Measurements from ENCODE around the gene CCNK.

GRCh38 chr14:99529899-99530298, 48.7 kb downstream of the CCNK start:
- TF ChIP-seq CSDC2 (CRISPR knock-in tag; IDR thresholded peaks at IDR 0.05) (no peak), TSHZ2 (CRISPR knock-in tag; IDR thresholded peaks at IDR 0.05) (no peak), ZC3H10 (CRISPR knock-in tag; IDR thresholded peaks at IDR 0.05) (no peak)
- TF ChIP-seq, protein P1, sequence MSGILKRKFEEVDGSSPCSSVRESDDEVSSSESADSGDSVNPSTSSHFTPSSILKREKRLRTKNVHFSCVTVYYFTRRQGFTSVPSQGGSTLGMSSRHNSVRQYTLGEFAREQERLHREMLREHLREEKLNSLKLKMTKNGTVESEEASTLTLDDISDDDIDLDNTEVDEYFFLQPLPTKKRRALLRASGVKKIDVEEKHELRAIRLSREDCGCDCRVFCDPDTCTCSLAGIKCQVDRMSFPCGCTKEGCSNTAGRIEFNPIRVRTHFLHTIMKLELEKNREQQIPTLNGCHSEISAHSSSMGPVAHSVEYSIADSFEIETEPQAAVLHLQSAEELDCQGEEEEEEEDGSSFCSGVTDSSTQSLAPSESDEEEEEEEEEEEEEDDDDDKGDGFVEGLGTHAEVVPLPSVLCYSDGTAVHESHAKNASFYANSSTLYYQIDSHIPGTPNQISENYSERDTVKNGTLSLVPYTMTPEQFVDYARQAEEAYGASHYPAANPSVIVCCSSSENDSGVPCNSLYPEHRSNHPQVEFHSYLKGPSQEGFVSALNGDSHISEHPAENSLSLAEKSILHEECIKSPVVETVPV (CRISPR knock-in tag; IDR thresholded peaks at IDR 0.05), result no peak

All from SK-N-SH treated with all-trans-retinoic acid at 6 μM for 48 hours (cell line).